Left ventricle myocardium superior (tissue), 1 donor: ENCODE results near the gene KIF22. TPM values are rescaled to one million over a fixed set of nuclear protein-coding genes. Genes with fewer than 3 reads are reported as not detected.
"Not testable (repeated sequence)": the region's sequence is repeated elsewhere in the genome, so short reads cannot be mapped to it uniquely, and the experiment has no call there.

Experiments used
- ATAC-seq: fragments of 200-7000 bp; cut with Tn5 transposase; one replicate; pipeline ENCODE4 v1.9.1; 2020; ENCODE audit warnings: mild to moderate bottlenecking, moderate library complexity
- DNase-seq: peaks from one replicate; pipeline ENCODE4 v3.0.0-alpha.2; 2020
- intact Hi-C: fragments of 100-400 bp; cut with micrococcal nuclease; formaldehyde crosslinking; loops from one replicate; pipeline ENCODE4 v1.11.0; 2022
- total RNA-seq: library from RNA; stranded (reverse); fragmentation: NEBNext Ultra II Directional; extraction: Animal tissue kit (Norgen Biotek cat#: 25700); gene quantifications from one replicate; pipeline ENCODE4 v1.2.1, GENCODE V29; 2021
- donor health status: DM: no; HTN: yes; CAD: no; lungs with severe emphysema.

The KIF22 gene
- total RNA-seq, 1 donor from 2014 or later: 55.2 TPM

GRCh38 chr16:29825145-29826044 is 34.8 kb downstream of the KIF22 start:
- intact Hi-C loops: no loop called here
- peak; percentile 80 for ATAC-seq
- DNase-seq: peak; percentile 75

GRCh38 chr16:29826342-29826695 is 35.8 kb downstream of the KIF22 start:
- ATAC-seq (no peak), DNase-seq (no peak)
- intact Hi-C loops: no loop called here

- DNase-seq (no peak), ATAC-seq (no peak)
- intact Hi-C loops: no loop called here
Observed at GRCh38 chr16:29830774-29831173, 40.2 kb downstream of the KIF22 start.

- peak; percentile 73 for DNase-seq
- ATAC-seq: peak; percentile 90
- intact Hi-C loops: no loop called here
Observed at GRCh38 chr16:29831490-29831889, 40.9 kb downstream of the KIF22 start.

GRCh38 chr16:29833219-29833618 is 42.7 kb downstream of the KIF22 start:
- ATAC-seq, DNase-seq: not testable (repeated sequence)

GRCh38 chr16:29834079-29834478 is 43.5 kb downstream of the KIF22 start:
- intact Hi-C loops: no loop called here
- no peak for DNase-seq
- ATAC-seq: no peak

More at GRCh38 chr16:29833219-29833618, 42.7 kb downstream of the KIF22 start:
- intact Hi-C loops: not testable (repeated sequence)

GRCh38 chr16:29835926-29836325 is 45.4 kb downstream of the KIF22 start:
- intact Hi-C loops: no loop called here
- DNase-seq (no peak), ATAC-seq (no peak)

- ATAC-seq (no peak), DNase-seq (no peak)
- intact Hi-C loops: no loop called here
Observed at GRCh38 chr16:29836623-29837022, 46.1 kb downstream of the KIF22 start.

- ATAC-seq: no peak
- intact Hi-C loops: no loop called here
- DNase-seq: no peak
Observed at GRCh38 chr16:29837841-29838240, 47.3 kb downstream of the KIF22 start.

- peak; percentile 74 for ATAC-seq
- no peak for DNase-seq
- intact Hi-C loops: no loop called here
Observed at GRCh38 chr16:29839822-29840221, 49.3 kb downstream of the KIF22 start.

GRCh38 chr16:29840240-29840639 is 49.7 kb downstream of the KIF22 start:
- intact Hi-C loops: no loop called here
- ATAC-seq: no peak
- no peak for DNase-seq

- DNase-seq: no peak
- no peak for ATAC-seq
- intact Hi-C loops: no loop called here
Observed at GRCh38 chr16:29841631-29842030, 51.1 kb downstream of the KIF22 start.

GRCh38 chr16:29842732-29843346 is 52.3 kb downstream of the KIF22 start:
- ATAC-seq: no peak
- no peak for DNase-seq
- intact Hi-C loops: no loop called here

- intact Hi-C loops: no loop called here
- ATAC-seq (no peak), DNase-seq (no peak)
Observed at GRCh38 chr16:29843931-29844330, 53.4 kb downstream of the KIF22 start.

GRCh38 chr16:29844575-29845331 is 54.2 kb downstream of the KIF22 start:
- no peak for ATAC-seq
- intact Hi-C loops: no loop called here
- peak; percentile 55 for DNase-seq

- ATAC-seq: no peak
- intact Hi-C loops: no loop called here
- no peak for DNase-seq
Observed at GRCh38 chr16:29845656-29846055, 55.1 kb downstream of the KIF22 start.

- ATAC-seq (peak; percentile 83), DNase-seq (peak; percentile 87)
- intact Hi-C loops: no loop called here
Observed at GRCh38 chr16:29848420-29849297, 58.1 kb downstream of the KIF22 start.

- DNase-seq (no peak), ATAC-seq (peak; percentile 17)
- intact Hi-C loops: no loop called here
Observed at GRCh38 chr16:29849505-29849904, 59.0 kb downstream of the KIF22 start.

GRCh38 chr16:29850998-29851397 is 60.4 kb downstream of the KIF22 start:
- DNase-seq (no peak), ATAC-seq (no peak)
- intact Hi-C loops: no loop called here
